ENCODE data around the gene ANAPC10.
"Not testable (repeated sequence)": the region's sequence is repeated elsewhere in the genome, so short reads cannot be mapped to it uniquely, and the experiment has no call there.

The ANAPC10 gene

DNA sequence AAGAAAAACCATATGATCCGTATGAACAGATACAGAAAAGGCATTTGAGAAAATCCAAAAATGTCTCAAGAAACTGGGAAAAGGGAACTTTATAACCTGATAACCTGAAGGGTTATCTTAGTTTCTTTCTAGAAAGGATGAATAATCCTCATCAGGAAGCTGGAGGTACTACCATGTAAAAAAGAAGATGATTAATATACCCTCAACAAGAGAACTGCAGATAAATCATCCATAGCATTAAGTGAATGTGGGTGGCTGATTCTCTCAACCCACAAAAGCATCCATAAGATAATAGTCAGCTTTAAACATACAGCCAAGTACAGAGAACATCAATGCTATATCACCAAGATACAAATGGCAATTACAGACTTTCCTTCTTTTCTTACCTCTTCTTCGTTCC, 26.4 kb downstream of the ANAPC10 start:
- DNase-seq (ENCODE audit: low read depth in 2 of 2) = no peak

DNA sequence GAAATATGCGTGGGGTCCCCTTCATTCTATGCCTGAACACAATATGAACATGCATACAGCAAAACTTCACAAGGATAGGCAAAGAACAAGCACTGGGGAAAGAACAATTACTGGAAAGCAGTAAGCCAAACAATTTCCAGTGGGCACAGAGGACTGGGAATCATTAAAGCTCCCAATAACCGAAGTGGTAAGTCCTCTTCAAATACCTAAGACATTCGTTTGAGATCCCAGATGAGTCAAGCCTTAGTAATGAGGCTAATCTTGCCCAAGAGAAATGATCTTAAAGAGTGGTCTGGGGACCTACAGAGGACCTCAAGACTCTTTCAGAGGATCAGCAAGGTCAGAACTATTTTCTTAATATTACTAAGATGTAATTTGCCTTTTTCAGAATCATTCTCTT, 28.6 kb downstream of the ANAPC10 start:
- no peak for DNase-seq (ENCODE audit: low read depth in 2 of 2)

DNA sequence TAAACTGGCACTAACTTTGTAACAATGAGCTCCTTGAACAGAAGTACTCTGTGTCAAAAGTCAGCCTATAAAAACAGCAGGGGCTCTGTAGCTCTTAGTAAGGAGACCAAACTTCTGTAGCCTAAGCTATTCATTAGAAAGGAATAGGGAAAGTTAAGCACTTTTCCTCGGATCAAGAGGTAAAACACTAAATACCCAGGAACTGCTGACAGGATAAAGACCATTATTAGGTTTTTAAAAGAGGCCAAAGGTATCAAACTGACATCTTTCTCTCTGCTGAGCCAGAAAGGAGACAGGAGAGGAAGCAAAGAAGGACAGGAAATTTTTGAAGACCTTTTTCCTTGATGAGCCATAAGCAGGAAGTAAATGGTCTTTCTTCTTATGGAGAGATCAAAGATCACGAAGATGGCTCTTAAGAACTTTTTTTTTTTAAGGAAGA, 31.9 kb downstream of the ANAPC10 start:
- DNase-seq (ENCODE audit: low read depth in 2 of 2) = no peak

DNA sequence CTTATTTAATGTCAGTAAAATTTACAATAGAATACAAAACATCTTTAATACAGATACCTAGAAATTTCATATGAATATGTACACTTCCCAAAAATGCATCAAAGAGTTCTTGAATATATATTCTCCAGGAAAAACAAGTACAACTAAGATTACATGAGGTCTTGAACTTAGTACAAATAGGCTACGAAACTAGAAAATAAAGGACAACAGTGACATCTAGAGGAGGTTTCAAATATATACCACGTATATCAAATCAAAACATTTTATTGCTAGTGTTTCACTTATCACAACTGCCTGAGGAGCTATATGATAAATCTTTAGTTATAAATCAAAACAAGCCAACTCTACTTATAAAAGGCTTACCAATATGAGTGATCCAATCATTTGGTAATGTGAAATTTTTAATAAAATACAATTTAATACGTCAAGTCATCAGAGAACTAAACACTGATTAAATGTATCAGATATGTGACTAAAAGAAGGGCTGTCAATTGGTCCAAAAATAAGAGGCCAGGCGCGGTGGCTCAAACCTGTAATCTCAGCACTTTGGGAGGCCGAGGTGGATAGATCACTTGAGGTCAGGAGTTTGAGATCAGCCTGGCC, 36.6 kb downstream of the ANAPC10 start:
- no peak for DNase-seq (ENCODE audit: low read depth in 2 of 2)

DNA sequence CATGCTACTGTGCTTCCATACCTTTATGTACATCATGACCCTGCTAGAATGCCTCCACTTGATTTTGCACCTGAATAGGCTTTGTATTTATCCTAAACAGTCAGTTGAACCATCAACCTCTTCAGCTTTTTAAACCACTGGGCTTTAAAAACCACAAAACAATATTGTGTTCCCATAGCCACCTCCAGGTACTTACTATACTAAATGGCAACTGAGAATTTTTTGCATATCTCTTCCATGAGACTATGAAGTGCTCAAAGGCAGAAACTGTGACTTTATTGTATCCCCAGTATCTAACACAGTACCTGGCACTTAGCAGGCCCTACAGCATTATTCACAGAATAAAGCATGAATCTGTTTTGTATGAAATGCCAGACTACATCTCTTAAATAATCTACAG, 39.7 kb downstream of the ANAPC10 start:
- no peak for DNase-seq (ENCODE audit: low read depth in 2 of 2)

DNA sequence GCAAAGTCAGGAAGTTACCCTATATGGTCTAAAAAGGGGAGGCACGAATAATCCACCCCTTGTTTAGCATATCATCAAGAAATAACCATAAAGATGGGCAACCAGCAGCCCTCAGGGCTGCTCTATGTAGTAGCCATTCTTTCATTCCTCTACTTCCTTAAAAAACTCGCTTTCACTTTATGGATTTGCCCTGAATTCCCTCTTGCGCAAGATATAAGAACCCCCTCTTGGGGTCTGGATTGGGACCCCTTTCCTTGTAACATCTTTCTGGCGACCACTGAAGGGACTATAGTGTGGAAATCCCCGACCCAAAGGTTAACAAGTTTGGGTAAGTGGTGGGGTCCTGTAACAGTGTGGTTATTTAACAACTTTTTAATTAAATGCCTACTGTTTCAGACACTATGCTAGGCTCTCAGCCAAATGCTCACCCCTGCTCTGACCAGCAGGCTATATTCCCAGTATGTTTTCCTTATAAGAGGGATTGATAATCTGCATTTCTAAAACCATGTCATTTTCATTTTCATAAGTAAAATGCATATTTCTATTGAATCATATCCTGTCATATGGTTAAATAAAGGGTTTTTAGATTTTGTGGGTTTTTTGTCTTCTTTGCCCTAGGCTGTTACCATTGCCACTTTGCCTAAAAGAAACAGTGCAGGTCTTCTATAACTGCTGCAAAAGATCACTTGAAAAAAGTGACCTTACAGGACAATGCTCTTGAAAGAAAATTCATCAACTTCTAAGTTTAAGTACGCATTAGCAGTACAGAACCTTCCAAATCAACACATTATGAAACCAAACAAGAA, 41.5 kb downstream of the ANAPC10 start:
- no peak for DNase-seq (ENCODE audit: low read depth in 2 of 2)

DNA sequence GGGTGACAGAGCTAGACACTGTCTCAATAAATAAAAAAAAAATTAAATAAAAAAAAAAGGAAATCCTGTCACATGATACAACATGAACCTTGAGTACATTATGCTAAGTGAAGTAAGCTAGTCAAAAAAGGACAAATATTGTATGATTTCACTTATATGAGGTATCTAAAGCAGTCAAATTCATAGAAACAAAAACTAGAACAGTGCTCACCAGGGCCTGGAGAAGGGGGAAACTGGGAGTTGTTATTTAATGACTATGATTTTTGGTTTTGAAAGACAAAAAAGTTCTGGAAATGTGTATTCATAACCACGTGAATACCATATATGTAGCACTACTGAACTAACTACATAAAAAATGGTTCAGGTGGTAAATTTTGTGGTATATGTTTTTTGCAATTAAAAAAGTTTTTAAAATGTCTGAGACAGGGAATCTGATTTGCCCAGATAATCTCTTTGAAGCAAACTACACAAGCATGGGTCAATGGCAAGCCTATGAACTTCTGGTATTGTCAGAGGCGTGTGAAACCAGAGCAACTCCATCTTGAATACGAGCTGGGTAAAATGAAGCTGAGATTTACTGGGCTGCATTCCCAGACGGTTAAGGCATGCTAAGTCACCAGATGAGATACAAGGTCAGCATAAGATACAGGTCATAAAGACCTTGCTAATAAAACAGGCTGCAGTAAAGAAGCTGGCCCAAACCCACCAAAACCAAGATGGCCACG, 42.3 kb downstream of the ANAPC10 start:
- DNase-seq (ENCODE audit: low read depth in 2 of 2) = no peak

DNA sequence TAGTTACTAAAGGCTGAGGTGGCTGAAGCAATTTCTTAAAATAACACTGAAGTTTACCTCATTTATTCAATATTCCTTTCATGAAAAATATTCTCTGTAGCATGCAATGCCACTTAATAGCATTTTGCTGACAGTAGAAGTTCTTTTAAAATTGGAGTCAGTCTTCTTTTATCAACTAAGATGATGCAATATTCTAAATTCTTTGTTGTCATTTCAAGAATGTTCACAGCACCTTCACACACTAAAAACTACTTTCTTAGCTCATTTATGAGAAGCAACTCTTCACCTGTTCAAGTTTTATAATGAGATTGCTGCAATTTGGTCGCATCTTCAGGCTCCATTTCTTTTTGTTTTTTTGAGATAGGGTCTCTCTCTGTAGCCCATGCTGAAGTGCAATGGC, 48.8 kb downstream of the ANAPC10 start:
- DNase-seq (ENCODE audit: low read depth in 2 of 2) = no peak

DNA sequence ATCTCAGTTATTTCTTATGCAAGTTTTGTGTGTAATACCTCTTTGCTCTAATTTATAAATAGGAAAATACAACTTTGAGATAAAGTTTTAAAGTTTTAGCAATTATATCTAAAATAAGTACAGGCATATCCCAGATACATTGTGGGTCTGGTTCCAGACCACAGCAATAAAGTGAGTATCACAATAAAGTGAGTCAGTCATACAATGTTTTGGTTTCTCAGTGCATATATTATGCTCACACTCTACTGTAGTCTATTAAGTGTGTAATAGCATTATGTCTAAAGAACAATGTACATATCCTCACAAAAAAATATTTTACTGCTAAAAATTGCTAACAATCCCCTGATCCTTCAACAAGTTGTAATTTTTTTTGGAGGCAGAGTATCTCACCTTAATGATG, 49.2 kb downstream of the ANAPC10 start:
- DNase-seq (ENCODE audit: low read depth in 2 of 2) = no peak

DNA sequence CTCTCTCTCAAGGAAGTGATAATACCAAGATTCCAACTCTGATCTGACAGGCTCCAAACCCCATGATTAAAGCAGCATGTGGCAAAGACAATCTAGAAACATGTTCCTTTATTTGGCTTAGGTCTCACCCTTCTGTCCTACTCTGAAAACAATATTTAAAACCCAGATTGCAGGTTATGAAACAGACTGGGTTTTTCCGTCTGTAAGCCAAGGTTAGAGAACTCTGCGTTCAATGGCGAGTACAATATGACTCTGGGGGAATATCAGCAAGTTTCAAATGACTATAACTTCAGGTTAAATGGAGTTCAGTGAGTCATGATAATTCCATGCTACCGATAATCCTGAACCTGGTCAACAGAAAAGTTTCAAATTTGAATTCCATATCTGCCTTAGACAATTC, 50.8 kb downstream of the ANAPC10 start:
- DNase-seq (ENCODE audit: low read depth in 2 of 2) = no peak

DNA sequence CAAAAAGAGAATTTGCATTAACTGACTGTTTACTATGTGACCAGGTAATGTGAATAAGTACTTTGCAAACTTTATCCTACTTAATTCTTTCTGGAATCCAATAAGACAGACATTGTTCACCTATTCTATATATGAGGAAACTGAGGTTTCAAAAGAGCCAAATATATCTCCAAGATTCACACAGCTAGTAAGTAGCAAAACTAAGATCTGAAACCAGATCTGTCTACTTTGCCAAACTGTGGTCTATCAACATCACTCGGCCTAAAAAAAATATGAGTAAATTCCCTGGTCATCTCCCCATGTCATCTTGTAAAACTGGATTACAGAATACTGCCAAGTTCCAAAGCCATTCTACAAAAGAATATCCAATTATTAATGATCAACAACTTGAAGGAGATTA, 52.8 kb downstream of the ANAPC10 start:
- DNase-seq (ENCODE audit: low read depth in 2 of 2) = no peak

DNA sequence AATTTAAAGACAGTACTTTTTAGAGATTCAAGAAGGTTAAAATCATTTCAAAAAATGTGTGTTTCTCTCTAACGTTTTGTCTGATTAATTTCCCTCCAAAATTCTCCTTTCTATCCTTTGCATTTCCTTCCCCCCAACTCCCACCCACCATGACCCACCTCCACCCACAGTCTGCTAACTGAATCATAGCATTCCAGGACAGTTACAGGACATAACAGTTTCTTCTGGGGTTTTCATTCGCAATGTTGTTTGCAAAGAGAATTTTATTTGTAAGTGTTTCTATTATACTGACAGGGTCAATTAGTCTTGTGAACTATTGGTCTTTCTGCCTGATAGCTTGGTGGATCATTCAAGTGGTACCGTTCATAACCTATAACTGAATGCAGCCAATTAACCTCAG, 53.7 kb downstream of the ANAPC10 start:
- no peak for DNase-seq (ENCODE audit: low read depth in 2 of 2)

DNA sequence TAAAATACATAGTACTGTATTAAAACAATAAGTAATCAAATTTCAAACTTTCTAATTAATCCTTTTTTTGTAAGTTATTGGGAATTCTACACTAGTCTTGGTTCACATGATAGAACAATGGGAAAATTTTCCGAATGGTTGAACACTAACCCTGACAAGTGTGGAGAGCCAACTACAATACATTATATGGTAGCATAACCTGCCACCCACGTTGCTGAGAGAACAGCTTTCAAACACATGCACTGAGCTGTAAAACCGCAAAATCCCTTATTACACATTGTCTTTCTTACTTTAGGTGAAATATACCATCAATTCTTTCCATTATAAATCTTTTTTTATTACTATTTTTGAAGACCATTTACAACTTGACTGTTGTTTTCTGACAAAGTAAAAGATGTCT, 54.7 kb downstream of the ANAPC10 start:
- no peak for DNase-seq (ENCODE audit: low read depth in 2 of 2)

DNA sequence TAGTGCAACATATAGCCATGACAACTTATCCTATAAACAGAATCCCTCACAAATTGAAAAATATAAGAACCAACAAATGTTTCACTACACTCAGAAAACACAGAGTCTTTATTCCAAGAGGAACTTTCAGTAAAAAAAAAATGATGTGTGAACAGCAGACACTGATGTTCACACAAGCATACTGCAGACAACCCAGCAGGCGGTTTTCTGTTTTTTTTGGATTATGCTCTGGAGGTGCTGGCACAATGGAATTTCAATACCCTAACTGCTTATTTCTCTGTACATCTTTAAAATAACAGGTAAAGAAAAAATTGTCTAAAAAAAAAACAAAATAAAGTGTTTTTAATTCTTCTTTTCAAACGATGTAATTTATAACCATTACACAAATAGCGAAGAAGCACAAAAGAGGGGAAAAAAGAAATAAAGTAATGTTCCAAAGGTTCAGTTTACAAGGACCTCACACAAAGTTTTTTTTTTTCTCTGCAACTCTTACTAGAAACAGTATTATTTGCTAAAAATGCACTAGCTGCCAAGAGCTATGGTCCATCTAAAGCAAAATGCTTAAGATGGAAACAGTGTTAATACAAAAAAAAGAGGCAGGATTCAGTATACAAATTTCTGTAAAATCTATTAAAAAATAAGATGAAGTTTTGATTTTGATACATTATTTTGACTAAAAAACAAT, 55.3 kb downstream of the ANAPC10 start:
- no peak for DNase-seq (ENCODE audit: low read depth in 2 of 2)

DNA sequence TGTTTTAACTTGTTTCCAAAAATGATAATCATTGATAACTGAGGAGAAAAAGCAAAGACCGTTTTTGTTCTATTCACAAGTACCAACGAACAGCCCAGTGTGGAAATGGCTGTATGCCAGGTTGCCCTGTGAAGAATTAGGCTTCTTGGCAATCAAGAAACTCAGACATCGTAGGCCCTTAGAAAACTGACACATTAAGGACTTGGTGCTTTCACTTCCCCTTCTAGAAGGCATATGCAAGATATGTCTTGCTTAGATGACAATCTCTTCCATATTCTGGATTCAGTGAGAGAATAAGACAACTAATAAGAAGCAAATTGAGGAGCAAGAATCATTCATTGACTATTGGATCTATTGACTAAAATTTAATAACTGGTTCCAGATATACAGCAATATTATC, 56.6 kb downstream of the ANAPC10 start:
- no peak for DNase-seq (ENCODE audit: low read depth in 2 of 2)

DNA sequence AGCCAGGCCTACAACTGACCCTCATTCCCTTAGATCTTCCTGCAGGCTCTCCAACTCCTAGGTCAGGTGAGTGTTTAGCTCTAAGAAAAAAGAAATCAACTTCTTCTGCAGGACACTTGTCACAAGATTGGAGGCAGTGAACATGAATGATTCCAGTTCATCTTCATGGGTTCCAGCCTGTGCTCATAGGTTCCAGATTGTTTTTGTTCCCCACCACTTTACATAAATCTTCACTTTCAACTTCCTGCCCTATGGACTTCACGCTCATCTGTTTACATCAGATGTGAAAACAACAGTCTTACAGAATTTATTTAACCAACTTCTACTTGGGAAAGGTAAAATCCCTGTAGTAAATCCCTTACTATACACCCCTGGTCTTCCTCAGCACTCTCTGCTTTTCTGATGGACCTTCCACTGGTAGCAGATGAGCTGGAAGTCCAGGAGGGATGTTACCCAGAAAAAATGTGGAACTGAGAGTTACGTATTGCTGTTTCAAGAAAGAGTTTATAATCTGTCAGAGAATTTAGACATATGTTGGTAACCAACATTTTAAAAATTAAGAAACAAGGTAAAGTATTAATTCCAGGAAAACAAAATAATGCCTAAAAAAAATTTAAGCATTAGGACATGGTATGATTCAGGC, 62.4 kb downstream of the ANAPC10 start:
- DNase-seq (ENCODE audit: low read depth in 2 of 2) = no peak

DNA sequence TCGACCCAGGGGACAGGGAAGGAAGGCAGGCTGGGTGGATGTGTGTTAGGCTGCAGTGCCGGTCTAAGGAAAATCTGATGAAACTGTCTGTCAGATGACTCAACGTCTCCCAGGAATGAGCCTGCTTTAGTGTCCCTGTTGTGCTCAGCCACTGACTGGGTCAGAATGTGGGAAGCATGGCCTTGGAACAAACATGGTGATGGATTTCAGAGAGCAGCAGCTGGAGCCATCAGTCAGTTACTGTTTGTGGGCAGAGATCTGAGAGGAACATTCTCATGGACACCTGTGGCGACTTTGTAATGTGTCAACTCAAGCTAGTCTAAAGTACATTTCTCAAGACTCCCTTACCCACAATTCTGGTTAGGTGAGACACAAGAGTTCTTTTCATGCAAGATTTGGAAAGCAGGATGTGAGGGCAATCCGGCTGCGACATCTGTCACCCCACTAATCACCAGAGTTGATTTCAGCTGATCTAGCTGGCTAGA, 63.2 kb downstream of the ANAPC10 start:
- DNase-seq (ENCODE audit: low read depth in 2 of 2) = no peak

DNA sequence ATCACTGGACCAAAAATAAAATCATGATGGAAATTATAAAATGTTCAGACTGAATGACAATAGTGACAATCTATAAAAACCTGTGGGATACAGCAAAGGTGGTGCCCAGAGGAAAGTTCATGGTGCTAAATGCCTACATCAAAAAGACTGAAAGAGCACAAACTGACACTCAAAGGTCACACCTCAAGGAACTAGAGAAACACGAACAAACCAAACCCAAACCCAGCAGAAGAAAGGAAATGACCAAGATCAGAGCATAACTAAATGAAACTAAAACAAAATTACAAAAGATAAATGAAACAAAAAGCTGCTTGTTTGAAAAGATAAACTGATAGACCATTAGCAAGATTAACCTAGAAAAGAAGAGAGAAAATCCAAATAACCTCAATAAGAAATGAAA, 78.7 kb downstream of the ANAPC10 start:
- no peak for DNase-seq (ENCODE audit: low read depth in 2 of 2)

DNA sequence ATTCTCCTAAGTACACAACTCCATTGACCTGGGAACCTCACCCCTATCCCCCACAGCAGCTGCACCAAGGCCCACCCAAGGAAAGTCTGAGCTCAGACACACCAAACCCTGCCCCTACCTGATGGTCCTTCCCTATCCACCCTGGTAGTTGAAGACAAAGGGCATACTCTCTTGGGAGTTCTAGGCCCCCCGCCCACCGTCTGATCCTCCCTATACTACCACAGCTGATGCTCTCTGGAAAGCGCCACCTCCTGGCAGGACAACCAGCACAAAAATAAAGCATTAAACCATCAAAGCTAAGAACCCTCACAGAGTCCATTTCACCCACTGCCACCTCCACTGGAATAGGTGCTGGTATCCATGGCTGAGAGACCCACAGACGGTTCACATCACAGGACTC, 83.6 kb downstream of the ANAPC10 start:
- no peak for DNase-seq (ENCODE audit: low read depth in 2 of 2)

DNA sequence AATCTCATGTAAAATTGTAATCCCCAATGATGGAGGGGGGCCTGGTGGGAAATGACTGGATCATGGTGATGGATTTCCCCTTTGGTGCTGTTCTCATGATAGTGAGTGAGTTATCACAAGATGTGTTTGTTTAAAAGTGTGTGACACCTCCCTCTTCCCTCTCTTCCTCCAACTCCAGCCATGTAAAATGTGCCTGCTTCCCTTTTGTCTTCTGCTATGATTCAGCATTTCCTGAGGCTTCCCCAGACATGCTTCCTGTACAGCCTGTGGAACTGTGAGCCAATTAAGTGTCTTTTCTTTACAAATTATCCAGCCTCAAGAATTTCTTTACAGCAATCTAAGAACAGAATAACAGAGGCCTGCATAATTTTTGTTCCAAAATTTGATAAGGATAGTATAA, 85.2 kb downstream of the ANAPC10 start:
- DNase-seq (ENCODE audit: low read depth in 2 of 2) = no peak

DNA sequence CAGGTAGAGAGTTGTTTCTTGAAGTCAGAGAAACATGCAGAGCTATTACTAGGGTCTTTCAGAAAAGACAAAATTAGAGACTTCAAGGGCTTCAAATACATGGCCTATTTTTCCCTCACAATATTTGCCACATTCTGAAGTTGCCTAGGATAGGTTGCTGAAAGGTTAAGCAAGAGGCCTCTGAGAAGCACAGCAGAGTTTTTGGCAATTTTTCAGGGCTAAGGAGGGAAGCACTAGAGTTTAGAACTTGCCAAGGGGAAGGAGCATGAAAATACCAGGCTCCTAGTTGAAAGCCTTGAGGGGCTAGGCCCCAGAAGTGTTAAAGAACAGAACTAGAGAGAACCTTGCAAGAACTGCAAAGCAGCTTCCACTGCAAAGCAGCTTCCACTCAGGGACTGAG, 86.4 kb downstream of the ANAPC10 start:
- DNase-seq (ENCODE audit: low read depth in 2 of 2) = no peak

DNA sequence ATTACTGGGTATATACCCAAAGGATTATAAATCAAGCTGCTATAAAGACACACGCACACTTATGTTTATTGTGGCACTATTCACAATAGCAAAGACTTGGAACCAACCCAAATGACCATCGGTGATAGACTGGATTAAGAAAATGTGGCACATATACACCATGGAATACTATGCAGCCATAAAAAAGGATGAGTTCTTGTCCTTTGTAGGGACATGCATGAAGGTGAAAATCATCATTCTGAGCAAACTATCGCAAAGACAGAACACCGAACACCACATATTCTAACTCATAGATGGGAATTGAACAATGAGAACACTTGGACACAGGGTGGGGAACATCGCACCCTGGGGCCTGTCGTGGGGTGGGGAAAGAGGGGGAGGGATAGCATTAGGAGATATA, 87.7 kb downstream of the ANAPC10 start:
- DNase-seq (ENCODE audit: low read depth in 2 of 2) = not testable (repeated sequence)
